HepG2 (cell line): ENCODE results near the gene TMEM53. TPM values are rescaled to one million over a fixed set of nuclear protein-coding genes. Genes with fewer than 3 reads are reported as not detected.

ENCODE experiments used
- ATF7 ChIP-seq, 2 experiments: fragments of 450-650 bp in 1 of 2; sonication (generic) in 1 of 2; formaldehyde crosslinking in 1 of 2; IDR thresholded peaks; 2 replicates each; pipeline versions ENCODE4 v1.4.0 to v1.6.1; 2016 to 2020; ENCODE audit warnings: antibody characterized with exemption in 1 of 2, mild to moderate bottlenecking in 1 of 2, missing genetic modification reagents in 1 of 2
- MIXL1 ChIP-seq: IDR thresholded peaks from 2 replicates; pipeline ENCODE4 v1.6.1; 2016
- NFYB ChIP-seq: sonication (generic); formaldehyde crosslinking; IDR thresholded peaks from 2 replicates; pipeline ENCODE4 v1.4.0; 2020; ENCODE audit warnings: missing genetic modification reagents
- TCF12 ChIP-seq, 2 experiments: fragments of 450-650 bp in 1 of 2; sonication (generic) in 1 of 2; formaldehyde crosslinking in 1 of 2; IDR thresholded peaks; 2 replicates each; pipeline versions ENCODE4 v1.6.1 to v1.8.0; 2017 to 2022; ENCODE audit warnings: antibody characterized with exemption in 1 of 2, mild to moderate bottlenecking in 1 of 2, missing genetic modification reagents in 1 of 2, moderate library complexity in 1 of 2
- TCF7L2 ChIP-seq: IDR thresholded peaks from 2 replicates; pipeline ENCODE4 v1.6.1; 2011; ENCODE audit warnings: mild to moderate bottlenecking, low read depth, low read length, moderate library complexity
- TOE1 ChIP-seq: sonication (generic); formaldehyde crosslinking; IDR thresholded peaks from 2 replicates; pipeline ENCODE4 v1.4.0; 2020; ENCODE audit warnings: mild to moderate bottlenecking, missing genetic modification reagents
- ZBTB21 ChIP-seq: sonication (generic); formaldehyde crosslinking; IDR thresholded peaks from 2 replicates; pipeline ENCODE4 v1.4.0; 2020; ENCODE audit warnings: missing genetic modification reagents
- ZBTB38 ChIP-seq: sonication (generic); formaldehyde crosslinking; IDR thresholded peaks from 2 replicates; pipeline ENCODE4 v1.5.1; 2020; ENCODE audit warnings: mild to moderate bottlenecking, missing genetic modification reagents
- ZNF207 ChIP-seq: fragments of 450-650 bp; IDR thresholded peaks from 2 replicates; pipeline ENCODE4 v1.6.1; 2016; ENCODE audit warnings: antibody characterized with exemption, borderline replicate concordance
- ZNF343 ChIP-seq: sonication (generic); formaldehyde crosslinking; IDR thresholded peaks from 2 replicates; pipeline ENCODE4 v1.4.0; 2020; ENCODE audit warnings: mild to moderate bottlenecking, missing genetic modification reagents
- ZNF614 ChIP-seq: IDR thresholded peaks from 2 replicates; pipeline ENCODE4 v1.6.1; 2018; ENCODE audit warnings: missing biosample characterization, missing genetic modification reagents, inconsistent platforms, borderline replicate concordance
- ZNF616 ChIP-seq: sonication (generic); formaldehyde crosslinking; IDR thresholded peaks from 2 replicates; pipeline ENCODE4 v1.5.0; 2020; ENCODE audit warnings: low read depth, mild to moderate bottlenecking, missing genetic modification reagents
- ZNF629 ChIP-seq: sonication (generic); formaldehyde crosslinking; conservative IDR thresholded peaks from 2 replicates; pipeline ENCODE4 v1.5.0; 2020; ENCODE audit warnings: missing genetic modification reagents
- ZNF768 ChIP-seq: sonication (generic); formaldehyde crosslinking; IDR thresholded peaks from 2 replicates; pipeline ENCODE4 v1.4.0; 2020; ENCODE audit warnings: missing genetic modification reagents
- ZSCAN9 ChIP-seq: IDR thresholded peaks from 2 replicates; pipeline ENCODE4 v1.6.1; 2016; ENCODE audit warnings: borderline replicate concordance
- polyA plus RNA-seq, 8 experiments: library from polyadenylated mRNA; depleted of rRNA in 3 of 8; stranded (reverse) in 7 of 8; unstranded in 1 of 8; fragments of >200 nt; fragmentation: Illumina TruSeq in 4 of 8; extraction: Trizol in 4 of 8; gene quantifications; 2 replicates each; pipeline versions ENCODE4 v1.2.1 to v1.2.3, GENCODE V29; 2011 to 2016; ENCODE audit warnings: low read depth in 4 of 8, missing spikeins in 1 of 8, mixed read lengths in 1 of 8; ENCODE audit not compliant: insufficient read depth in 1 of 8
- total RNA-seq, 5 experiments: library from RNA; depleted of rRNA; stranded (reverse); fragments of >200 nt; fragmentation: Illumina TruSeq; extraction: Trizol; gene quantifications; 2 replicates each; pipeline ENCODE4 v1.2.3, GENCODE V29; 2016; ENCODE audit warnings: low read depth in 1 of 5
- TF ChIP-seq, protein P1 (sequence below): IDR thresholded peaks from 2 replicates; pipeline ENCODE4 v1.6.1; 2016; ENCODE audit warnings: low read depth, control low read depth
- TF ChIP-seq, protein P2 (sequence below): sonication (generic); formaldehyde crosslinking; IDR thresholded peaks from 2 replicates; pipeline ENCODE4 v1.5.0; 2020; ENCODE audit warnings: mild to moderate bottlenecking, missing genetic modification reagents, moderate library complexity
- TF ChIP-seq, protein P3 (sequence below): sonication (generic); formaldehyde crosslinking; IDR thresholded peaks from 2 replicates; pipeline ENCODE4 v1.4.0; 2020; ENCODE audit warnings: low read depth, missing genetic modification reagents
- TF ChIP-seq, protein P4 (sequence below): sonication (generic); formaldehyde crosslinking; IDR thresholded peaks from 2 replicates; pipeline ENCODE4 v1.4.0; 2020; ENCODE audit warnings: missing genetic modification reagents
- TF ChIP-seq, protein P5 (sequence below): sonication (generic); formaldehyde crosslinking; IDR thresholded peaks from 2 replicates; pipeline ENCODE4 v1.4.0; 2020; ENCODE audit warnings: mild to moderate bottlenecking, missing genetic modification reagents

TMEM53 gene
- total and polyA plus RNA-seq, 2 of the 13 experiments (the other 11 are each of a cell fraction or from before 2014, with no cell fraction given) = 12.6 to 20.2 TPM

DNA sequence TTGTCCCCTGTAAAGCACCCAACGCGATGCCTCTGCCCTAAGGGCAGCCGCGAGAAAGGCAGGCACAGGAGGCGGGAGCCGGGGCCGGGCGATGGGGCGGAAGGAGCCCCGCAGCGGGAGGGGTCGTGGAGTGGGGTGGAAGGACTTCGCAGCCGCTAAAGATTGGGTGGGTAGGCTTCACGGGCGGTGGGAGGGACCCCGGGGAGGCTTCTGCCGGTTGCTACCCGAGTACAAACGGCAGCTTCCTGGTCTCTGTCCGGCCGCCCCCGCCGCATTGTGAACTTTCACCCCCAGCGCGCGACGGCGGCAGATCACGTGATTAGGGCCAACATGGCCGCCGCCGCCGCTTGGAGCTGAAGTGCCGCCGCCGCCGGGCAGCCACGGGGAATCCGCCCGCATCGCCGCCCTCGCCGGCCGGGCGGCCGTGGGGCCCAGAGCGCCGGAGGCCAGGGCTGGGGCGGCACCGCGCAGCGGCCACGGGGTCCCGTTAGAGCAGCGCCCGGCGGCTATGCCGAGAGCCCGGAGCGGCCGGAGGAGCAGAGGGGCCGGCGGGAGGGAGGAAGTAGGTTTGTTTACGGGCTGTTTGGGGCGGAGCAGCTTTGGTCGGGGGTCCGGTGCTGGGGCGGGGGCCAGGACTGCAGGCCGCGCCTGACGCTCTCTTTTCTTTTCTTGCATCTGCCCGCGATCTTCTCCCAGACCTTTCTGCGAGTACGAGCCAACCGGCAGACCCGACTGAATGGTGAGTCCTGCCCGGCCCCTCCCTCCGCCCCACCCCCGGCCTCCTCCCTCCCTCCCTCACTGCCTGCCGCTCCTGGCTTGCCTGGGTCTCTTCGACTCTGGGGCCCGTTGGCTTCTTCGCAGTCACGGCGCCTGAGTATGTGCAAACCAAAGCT lies 42.4 kb downstream of the TMEM53 start (continued):
- TF ChIP-seq, protein P1, sequence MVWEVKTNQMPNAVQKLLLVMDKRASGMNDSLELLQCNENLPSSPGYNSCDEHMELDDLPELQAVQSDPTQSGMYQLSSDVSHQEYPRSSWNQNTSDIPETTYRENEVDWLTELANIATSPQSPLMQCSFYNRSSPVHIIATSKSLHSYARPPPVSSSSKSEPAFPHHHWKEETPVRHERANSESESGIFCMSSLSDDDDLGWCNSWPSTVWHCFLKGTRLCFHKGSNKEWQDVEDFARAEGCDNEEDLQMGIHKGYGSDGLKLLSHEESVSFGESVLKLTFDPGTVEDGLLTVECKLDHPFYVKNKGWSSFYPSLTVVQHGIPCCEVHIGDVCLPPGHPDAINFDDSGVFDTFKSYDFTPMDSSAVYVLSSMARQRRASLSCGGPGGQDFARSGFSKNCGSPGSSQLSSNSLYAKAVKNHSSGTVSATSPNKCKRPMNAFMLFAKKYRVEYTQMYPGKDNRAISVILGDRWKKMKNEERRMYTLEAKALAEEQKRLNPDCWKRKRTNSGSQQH (CRISPR knock-in tag) = 0 out of 2 replicates have a peak, but pooled peaks have one; percentile 59
- TF ChIP-seq TOE1 (0 out of 2 replicates have a peak, but pooled peaks have one; percentile 51), TCF12 (IDR thresholded peaks at IDR 0.05) (no peak), TCF12 (CRISPR knock-in tag; IDR thresholded peaks at IDR 0.05) (peak; percentile 78; the same call in 1 of the 2 replicates), NFYB (CRISPR knock-in tag) (no peak), MIXL1 (CRISPR knock-in tag) (0 out of 2 replicates have a peak, but pooled peaks have one; percentile 15), ZNF614 (CRISPR knock-in tag) (no peak), ZNF207 (no peak), ZBTB38 (peak; percentile 52; the same call in 1 of the 2 replicates), ZNF629 (CRISPR knock-in tag) (peak; percentile 49; the same call in 1 of the 2 replicates), ZNF343 (peak; percentile 99), ZNF768 (no peak), ZNF616 (CRISPR knock-in tag) (no peak), ZSCAN9 (CRISPR knock-in tag) (no peak), ATF7 (IDR thresholded peaks at IDR 0.05) (no peak), ATF7 (CRISPR knock-in tag; IDR thresholded peaks at IDR 0.05) (no peak), TCF7L2 (no peak), ZBTB21 (CRISPR knock-in tag) (no peak)
- TF ChIP-seq, protein P2, sequence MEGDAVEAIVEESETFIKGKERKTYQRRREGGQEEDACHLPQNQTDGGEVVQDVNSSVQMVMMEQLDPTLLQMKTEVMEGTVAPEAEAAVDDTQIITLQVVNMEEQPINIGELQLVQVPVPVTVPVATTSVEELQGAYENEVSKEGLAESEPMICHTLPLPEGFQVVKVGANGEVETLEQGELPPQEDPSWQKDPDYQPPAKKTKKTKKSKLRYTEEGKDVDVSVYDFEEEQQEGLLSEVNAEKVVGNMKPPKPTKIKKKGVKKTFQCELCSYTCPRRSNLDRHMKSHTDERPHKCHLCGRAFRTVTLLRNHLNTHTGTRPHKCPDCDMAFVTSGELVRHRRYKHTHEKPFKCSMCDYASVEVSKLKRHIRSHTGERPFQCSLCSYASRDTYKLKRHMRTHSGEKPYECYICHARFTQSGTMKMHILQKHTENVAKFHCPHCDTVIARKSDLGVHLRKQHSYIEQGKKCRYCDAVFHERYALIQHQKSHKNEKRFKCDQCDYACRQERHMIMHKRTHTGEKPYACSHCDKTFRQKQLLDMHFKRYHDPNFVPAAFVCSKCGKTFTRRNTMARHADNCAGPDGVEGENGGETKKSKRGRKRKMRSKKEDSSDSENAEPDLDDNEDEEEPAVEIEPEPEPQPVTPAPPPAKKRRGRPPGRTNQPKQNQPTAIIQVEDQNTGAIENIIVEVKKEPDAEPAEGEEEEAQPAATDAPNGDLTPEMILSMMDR = no peak
- TF ChIP-seq, protein P3, sequence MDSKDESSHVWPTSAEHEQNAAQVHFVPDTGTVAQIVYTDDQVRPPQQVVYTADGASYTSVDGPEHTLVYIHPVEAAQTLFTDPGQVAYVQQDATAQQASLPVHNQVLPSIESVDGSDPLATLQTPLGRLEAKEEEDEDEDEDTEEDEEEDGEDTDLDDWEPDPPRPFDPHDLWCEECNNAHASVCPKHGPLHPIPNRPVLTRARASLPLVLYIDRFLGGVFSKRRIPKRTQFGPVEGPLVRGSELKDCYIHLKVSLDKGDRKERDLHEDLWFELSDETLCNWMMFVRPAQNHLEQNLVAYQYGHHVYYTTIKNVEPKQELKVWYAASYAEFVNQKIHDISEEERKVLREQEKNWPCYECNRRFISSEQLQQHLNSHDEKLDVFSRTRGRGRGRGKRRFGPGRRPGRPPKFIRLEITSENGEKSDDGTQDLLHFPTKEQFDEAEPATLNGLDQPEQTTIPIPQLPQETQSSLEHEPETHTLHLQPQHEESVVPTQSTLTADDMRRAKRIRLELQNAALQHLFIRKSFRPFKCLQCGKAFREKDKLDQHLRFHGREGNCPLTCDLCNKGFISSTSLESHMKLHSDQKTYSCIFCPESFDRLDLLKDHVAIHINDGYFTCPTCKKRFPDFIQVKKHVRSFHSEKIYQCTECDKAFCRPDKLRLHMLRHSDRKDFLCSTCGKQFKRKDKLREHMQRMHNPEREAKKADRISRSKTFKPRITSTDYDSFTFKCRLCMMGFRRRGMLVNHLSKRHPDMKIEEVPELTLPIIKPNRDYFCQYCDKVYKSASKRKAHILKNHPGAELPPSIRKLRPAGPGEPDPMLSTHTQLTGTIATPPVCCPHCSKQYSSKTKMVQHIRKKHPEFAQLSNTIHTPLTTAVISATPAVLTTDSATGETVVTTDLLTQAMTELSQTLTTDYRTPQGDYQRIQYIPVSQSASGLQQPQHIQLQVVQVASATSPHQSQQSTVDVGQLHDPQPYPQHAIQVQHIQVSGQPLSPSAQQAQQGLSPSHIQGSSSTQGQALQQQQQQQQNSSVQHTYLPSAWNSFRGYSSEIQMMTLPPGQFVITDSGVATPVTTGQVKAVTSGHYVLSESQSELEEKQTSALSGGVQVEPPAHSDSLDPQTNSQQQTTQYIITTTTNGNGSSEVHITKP (CRISPR knock-in tag) = no peak; the same call in 1 of the 2 replicates
- TF ChIP-seq, protein P4, sequence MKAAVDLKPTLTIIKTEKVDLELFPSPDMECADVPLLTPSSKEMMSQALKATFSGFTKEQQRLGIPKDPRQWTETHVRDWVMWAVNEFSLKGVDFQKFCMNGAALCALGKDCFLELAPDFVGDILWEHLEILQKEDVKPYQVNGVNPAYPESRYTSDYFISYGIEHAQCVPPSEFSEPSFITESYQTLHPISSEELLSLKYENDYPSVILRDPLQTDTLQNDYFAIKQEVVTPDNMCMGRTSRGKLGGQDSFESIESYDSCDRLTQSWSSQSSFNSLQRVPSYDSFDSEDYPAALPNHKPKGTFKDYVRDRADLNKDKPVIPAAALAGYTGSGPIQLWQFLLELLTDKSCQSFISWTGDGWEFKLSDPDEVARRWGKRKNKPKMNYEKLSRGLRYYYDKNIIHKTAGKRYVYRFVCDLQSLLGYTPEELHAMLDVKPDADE = no peak
- TF ChIP-seq, protein P5, sequence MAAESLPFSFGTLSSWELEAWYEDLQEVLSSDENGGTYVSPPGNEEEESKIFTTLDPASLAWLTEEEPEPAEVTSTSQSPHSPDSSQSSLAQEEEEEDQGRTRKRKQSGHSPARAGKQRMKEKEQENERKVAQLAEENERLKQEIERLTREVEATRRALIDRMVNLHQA = no peak
